GM15510 (cell line): ENCODE data around the gene SAMD8.

Source experiments
- POLR2A ChIP-seq: IDR thresholded peaks from 3 replicates; pipeline ENCODE4 v1.6.1; 2011; ENCODE audit warnings: borderline replicate concordance; ENCODE audit not compliant: insufficient read length; ENCODE audit errors: extremely low read depth

Gene SAMD8

GRCh38 chr10:75189266-75190096 is 78.0 kb downstream of the SAMD8 start:
- no peak for TF ChIP-seq POLR2A

- no peak for TF ChIP-seq POLR2A
Measured at GRCh38 chr10:75191821-75192568, 80.5 kb downstream of the SAMD8 start.

- no peak for TF ChIP-seq POLR2A
Measured at GRCh38 chr10:75195035-75195763, 83.7 kb downstream of the SAMD8 start.

- no peak for TF ChIP-seq POLR2A
Measured at GRCh38 chr10:75197066-75197465, 85.6 kb downstream of the SAMD8 start.

- no peak for TF ChIP-seq POLR2A
Measured at GRCh38 chr10:75197906-75198305, 86.5 kb downstream of the SAMD8 start.

- TF ChIP-seq POLR2A = no peak
Measured at GRCh38 chr10:75201793-75202307, 90.4 kb downstream of the SAMD8 start.

GRCh38 chr10:75202321-75203045 is 91.0 kb downstream of the SAMD8 start:
- TF ChIP-seq POLR2A = no peak

GRCh38 chr10:75203724-75204123 is 92.3 kb downstream of the SAMD8 start:
- TF ChIP-seq POLR2A = no peak

GRCh38 chr10:75205908-75206307 is 94.5 kb downstream of the SAMD8 start:
- TF ChIP-seq POLR2A = no peak

- TF ChIP-seq POLR2A = no peak
Measured at GRCh38 chr10:75207079-75207856, 95.8 kb downstream of the SAMD8 start.

GRCh38 chr10:75207857-75208144 is 96.3 kb downstream of the SAMD8 start:
- TF ChIP-seq POLR2A = no peak

GRCh38 chr10:75208181-75208580 is 96.7 kb downstream of the SAMD8 start:
- TF ChIP-seq POLR2A = no peak

GRCh38 chr10:75209086-75209920 is 97.8 kb downstream of the SAMD8 start:
- no peak for TF ChIP-seq POLR2A
